ENCODE results near the gene PRELID3B. TPM values are rescaled to one million over a fixed set of nuclear protein-coding genes. Genes with fewer than 3 reads are reported as not detected.

The PRELID3B gene
- total RNA-seq, 1 donor from 2014 or later, result 93.3 TPM

DNA sequence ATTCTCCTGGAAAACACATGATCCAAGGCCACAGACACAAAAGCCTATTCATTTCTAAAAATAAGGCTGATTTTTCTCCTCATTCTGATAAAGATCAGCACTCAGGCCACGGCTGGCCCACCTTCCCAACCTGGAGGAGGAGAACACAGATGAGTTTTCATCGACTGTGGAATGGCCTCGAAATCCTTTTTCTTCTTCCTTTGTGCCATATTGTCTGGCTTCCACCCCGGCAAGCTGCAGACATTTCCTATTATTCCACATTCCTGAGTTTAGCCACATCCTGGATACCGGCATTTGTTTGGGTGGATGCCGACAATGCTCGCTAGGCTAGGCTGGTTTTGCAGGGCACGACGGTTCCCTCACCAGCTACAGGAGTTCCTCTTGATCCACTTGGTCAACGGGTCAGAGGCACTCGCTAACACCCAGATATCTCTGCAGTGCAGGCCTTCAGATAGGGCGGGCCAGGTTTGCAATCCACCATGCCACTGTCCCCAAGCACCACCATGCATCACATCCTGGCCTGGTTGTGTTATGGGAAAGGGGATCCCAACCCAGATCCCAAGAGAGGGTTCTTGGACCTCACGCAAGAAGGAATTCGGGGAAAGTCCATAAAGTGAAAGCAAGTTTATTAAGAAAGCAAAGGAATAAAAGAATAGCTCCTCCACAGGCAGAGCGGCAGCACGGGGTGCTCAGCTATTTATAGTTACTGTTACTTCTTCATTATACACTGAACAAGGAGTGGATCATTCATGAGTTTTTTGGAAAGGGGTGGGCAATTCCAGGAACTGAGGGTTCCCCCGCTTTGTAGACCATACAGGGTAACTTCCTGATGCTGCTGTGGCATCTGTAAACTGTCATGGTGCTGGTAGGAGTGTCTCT is 31.4 kb downstream of the PRELID3B start:
- peak; percentile 93 for DNase-seq (ENCODE audit: low read depth, low spot score)

DNA sequence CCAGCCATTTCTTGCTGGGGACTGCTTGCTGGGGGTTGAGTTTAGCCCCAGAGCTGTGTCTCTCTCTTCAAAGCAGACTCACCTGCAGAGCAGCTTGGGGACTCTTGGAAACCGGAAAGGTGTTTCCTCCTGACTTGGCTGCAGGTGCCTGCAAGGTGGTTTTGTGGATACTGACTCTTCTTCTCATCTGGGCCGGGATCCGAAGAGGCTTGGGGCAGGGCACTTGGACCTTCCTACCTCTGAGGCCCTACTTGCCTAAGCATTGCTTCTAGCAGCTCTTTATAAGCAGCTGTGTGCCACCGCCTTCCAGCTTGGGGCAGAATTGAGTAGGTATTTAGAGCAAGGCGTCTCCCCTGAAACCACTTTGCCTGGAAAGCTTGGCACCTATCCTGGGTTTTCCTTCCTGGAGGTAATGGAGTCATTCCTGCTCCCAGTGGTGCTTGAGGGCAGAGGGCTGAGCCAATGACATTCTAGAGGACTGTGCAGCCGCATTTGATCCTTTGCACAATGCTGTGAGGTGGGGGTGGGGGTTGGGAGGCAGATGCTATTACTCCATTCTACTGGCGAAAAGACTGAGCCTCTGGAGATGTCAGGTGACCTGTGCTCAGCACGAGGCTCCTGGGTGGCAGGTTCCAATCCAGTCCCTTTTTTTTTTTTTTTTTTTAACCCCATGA is 32.1 kb downstream of the PRELID3B start:
- DNase-seq (ENCODE audit: low read depth, low spot score), result peak; percentile 46

DNA sequence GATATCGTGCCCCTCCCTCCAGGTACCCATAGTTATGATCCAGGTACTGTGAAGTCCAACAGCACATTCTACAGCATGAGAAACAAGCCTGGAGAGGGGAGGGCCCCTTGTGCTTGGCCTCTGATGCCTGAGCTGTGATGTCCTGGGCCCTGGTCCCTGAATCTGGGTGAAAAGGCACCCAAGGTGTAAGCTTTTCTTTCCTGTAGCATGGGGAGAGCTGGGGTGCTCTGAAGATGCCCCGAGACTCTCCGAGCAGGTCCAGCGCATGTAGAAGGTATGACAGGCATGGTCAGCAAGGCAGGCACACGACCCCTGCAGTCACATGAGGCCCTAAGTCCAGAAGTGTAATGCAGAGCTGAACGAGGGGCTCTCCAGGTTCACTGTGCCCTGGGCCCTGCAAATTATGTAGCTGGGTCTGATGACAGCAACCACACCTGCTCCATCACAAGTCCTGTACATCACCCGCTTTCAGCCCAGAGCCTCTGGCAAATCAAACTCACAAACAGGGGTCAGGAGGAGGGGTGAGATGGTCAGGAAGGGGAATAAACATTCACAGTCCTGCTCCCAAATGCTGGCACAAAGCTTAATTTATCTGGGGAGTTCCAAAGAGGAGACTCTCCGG is 33.8 kb downstream of the PRELID3B start:
- no peak for DNase-seq (ENCODE audit: low read depth, low spot score)

- DNase-seq (ENCODE audit: low read depth, low spot score), result no peak
These were observed 34.7 kb downstream of the PRELID3B start for GRCh38 chr20:59007665-59008511.

- no peak for DNase-seq (ENCODE audit: low read depth, low spot score)
These were observed 35.5 kb downstream of the PRELID3B start, which contains the start of gene CTSZ for GRCh38 chr20:59006864-59007664. CTSZ (minus strand) TSS chr20:59007254; CDS start chr20:59007128, 126 bp downstream.

- DNase-seq (ENCODE audit: low read depth, low spot score), result no peak
These were observed 36.3 kb downstream of the PRELID3B start for GRCh38 chr20:59006167-59006863.

GRCh38 chr20:59005523-59006166 is 36.9 kb downstream of the PRELID3B start:
- DNase-seq (ENCODE audit: low read depth, low spot score), result no peak

GRCh38 chr20:59004763-59005522 is 37.6 kb downstream of the PRELID3B start:
- no peak for DNase-seq (ENCODE audit: low read depth, low spot score)

- DNase-seq (ENCODE audit: low read depth, low spot score), result no peak
These were observed 38.2 kb downstream of the PRELID3B start for GRCh38 chr20:59004493-59004762.

- DNase-seq (ENCODE audit: low read depth, low spot score), result no peak
These were observed 38.6 kb downstream of the PRELID3B start for GRCh38 chr20:59003836-59004492.

- no peak for DNase-seq (ENCODE audit: low read depth, low spot score)
These were observed 39.6 kb downstream of the PRELID3B start for GRCh38 chr20:59002874-59003399.

- no peak for DNase-seq (ENCODE audit: low read depth, low spot score)
These were observed 40.2 kb downstream of the PRELID3B start for GRCh38 chr20:59002388-59002787.

DNA sequence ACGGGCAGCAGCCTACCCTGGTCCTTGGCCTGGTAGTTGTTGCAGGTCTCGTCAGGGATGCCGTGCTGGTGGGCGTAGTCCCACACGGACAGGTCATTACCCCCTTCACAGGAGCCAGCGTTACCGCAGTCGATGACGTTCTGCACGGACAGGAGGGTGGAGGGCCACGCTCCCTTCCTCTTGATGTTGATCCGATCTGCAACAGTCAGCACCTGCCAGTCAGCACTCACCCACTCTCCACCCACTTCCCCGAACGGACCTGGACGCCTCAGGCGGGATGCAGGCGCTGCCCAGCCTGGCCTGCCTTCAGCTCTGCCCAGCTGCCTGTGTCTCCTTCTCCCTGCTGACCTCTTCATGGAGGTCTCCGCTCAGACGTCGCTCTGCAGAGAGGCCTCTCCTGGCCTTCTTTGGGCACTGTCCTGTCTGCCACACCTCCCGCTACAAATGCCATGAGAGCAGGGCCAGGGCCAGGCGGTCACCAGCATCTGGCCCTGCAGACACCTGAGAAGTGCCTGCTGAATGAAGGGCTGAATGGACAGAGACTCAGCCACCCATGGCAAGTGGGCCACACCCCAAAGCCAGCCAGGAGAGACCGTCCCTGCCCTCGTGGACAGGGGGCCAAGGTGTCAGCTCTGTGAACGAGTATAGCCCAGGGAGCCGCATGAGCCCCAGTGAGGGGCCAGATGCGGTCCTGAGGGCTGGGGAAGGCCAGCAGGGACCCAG is 41.0 kb downstream of the PRELID3B start:
- no peak for DNase-seq (ENCODE audit: low read depth, low spot score)

GRCh38 chr20:59001068-59001448 is 41.5 kb downstream of the PRELID3B start:
- DNase-seq (ENCODE audit: low read depth, low spot score), result no peak

DNA sequence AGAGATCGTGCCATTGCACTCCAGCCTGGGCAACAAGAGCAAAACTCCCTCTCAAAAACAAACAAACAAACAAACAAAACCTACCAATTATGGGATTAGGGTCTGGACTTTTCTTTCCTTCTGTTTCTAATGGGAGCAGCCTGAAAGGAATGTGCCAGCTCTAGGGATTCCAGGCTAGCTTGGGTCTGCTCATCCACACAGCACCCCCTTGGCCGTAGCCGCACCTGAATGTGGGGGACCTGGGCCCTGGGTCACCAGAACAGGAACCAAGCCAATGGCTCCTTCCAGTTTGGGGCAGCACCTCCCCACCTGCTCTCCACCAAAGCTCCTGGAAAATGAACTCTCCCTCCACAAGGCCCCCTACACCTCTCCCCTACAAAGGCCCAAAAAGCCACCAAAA is 42.3 kb downstream of the PRELID3B start:
- DNase-seq (ENCODE audit: low read depth, low spot score), result no peak

DNA sequence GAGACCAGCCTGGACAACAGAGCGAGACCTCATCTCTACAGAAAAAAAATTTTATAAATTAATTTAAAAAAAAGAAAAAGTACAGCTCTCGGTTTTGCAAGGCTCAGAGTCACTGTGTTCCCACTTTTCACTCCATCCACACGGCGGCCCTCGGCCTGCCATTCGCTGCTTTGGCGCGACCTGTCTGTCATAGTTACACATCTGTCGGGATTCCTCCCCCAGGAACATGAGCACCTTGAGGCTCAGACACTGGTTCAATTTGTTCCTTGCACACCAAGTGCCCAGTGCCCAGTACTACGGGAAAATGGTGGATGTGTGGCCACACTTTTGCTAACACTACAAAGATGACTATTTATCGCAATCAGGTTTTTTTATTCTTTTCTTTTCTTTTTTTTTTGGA is 43.9 kb downstream of the PRELID3B start:
- no peak for DNase-seq (ENCODE audit: low read depth, low spot score)

DNA sequence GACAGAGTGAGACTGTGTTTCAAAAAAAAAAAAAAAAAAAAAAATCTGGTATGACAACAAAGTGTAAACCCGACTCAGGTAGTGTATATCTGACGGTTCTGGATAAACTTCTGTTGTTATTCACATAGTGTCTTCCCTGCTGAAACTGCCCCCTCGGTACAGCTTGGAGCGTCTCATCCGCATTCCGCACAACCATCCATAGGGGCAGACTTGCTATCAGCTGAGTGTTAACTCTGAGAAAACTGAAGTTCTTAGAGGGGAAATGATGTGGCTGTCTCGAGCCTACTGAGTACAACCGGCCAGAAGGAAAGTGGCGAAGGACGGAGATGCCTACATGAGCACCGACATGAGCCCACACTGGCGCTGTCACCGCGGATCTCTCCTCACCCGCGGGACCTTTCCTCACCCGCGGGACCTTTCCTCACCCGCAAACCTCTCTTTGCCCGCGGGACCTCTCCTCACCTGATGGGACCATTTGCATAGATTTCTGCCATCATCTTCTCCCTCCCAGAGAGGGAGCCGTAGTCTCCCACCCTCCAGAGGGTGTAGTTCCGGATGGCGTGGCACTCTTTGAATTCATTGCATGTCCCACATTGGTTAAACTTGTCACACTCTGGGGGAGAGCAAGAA is 45.3 kb downstream of the PRELID3B start:
- no peak for DNase-seq (ENCODE audit: low read depth, low spot score)

Measured in pulmonary artery endothelial cell (primary cell).